ENCODE data around the gene PRKAB1. TPM values are rescaled to one million over a fixed set of nuclear protein-coding genes. Genes with fewer than 3 reads are reported as not detected.
A peak's percentile ranks its signal among the peaks of the same experiment; 100 is the strongest.

Gene PRKAB1
- total RNA-seq, 1 experiment from 2014 or later: 37.3 TPM

GRCh38 chr12:119693511-119693910 lies 25.6 kb downstream of the PRKAB1 start:
- Histone ChIP-seq H3K36me3 (ENCODE audit: control insufficient read depth, insufficient read depth, low read length) (no peaks in the 10 kb centered on the region), H3K9me3 (no peaks in the 10 kb centered on the region), H3K4me1 (no peaks in the 10 kb centered on the region), H3K4me3 (ENCODE audit: low read depth, low read length) (no peak overlapping the region), H3K27me3 (replicated peaks; ENCODE audit: control insufficient read depth, insufficient read depth, low read length) (no peaks in the 10 kb centered on the region)
- CTCF ChIA-PET: no interaction called here
- no peak for TF ChIP-seq CTCF (IDR thresholded peaks at IDR 0.05; ENCODE audit: insufficient read depth in 1 of 2, low read depth in 1 of 2, low read length in 1 of 2, severe bottlenecking in 1 of 2, unreplicated experiment in 1 of 2)
- Mint-ChIP-seq H3K9me3 (ENCODE audit: unreplicated experiment) (no peaks in the 10 kb centered on the region), H3K4me3 (ENCODE audit: unreplicated experiment) (no peak overlapping the region), H3K36me3 (ENCODE audit: insufficient read depth, unreplicated experiment) (peaks cover 17% of the 10 kb centered on the region), H3K27me3 (ENCODE audit: insufficient read depth, unreplicated experiment) (no peaks in the 10 kb centered on the region), H3K27ac (ENCODE audit: unreplicated experiment) (no peak overlapping the region), H3K4me1 (ENCODE audit: low read depth, unreplicated experiment) (peaks cover 10% of the 10 kb centered on the region)
- POLR2A ChIA-PET: no interaction called here
- intact Hi-C loops (cut with micrococcal nuclease; ENCODE audit: unreplicated experiment): loop anchor here (10.0 kb wide), 1 partner anchor 91 kb away; no protein-coding TSS in a partner anchor
- BruUV-seq (replicated peaks): no TSS peak
- no peak for DNase-seq

- intact Hi-C loops (cut with micrococcal nuclease; ENCODE audit: unreplicated experiment): loop anchor here (10.0 kb wide), 1 partner anchor 91 kb away; no protein-coding TSS in a partner anchor
These were observed 26.2 kb downstream of the PRKAB1 start for GRCh38 chr12:119694111-119694510.

GRCh38 chr12:119695034-119695433 lies 27.1 kb downstream of the PRKAB1 start:
- no peak overlapping the region for H3K27ac Mint-ChIP-seq (ENCODE audit: unreplicated experiment)
- POLR2A ChIA-PET: no interaction called here
- Histone ChIP-seq H3K4me1 (no peaks in the 10 kb centered on the region), H3K4me3 (ENCODE audit: low read depth, low read length) (no peak overlapping the region), H3K36me3 (ENCODE audit: control insufficient read depth, insufficient read depth, low read length) (no peaks in the 10 kb centered on the region), H3K9me3 (no peaks in the 10 kb centered on the region), H3K27me3 (replicated peaks; ENCODE audit: control insufficient read depth, insufficient read depth, low read length) (no peaks in the 10 kb centered on the region)
- H3K4me3 Mint-ChIP-seq (ENCODE audit: unreplicated experiment): no peak overlapping the region
- H3K4me1 Mint-ChIP-seq (ENCODE audit: low read depth, unreplicated experiment): peaks cover 10% of the 10 kb centered on the region
- intact Hi-C loops (cut with micrococcal nuclease; ENCODE audit: unreplicated experiment): loop anchor here (10.0 kb wide), 1 partner anchor 90 kb away; no protein-coding TSS in a partner anchor
- peaks cover 20% of the 10 kb centered on the region for H3K36me3 Mint-ChIP-seq (ENCODE audit: insufficient read depth, unreplicated experiment)
- H3K9me3 Mint-ChIP-seq (ENCODE audit: unreplicated experiment): no peaks in the 10 kb centered on the region
- CTCF ChIA-PET: interaction anchor here (0.6 to 1.1 kb wide), 5 partner anchors 9 to 392 kb away, joined by 3 to 6 read pairs (median 3); no protein-coding TSS in a partner anchor
- TF ChIP-seq CTCF (IDR thresholded peaks at IDR 0.05; ENCODE audit: insufficient read depth in 1 of 2, low read depth in 1 of 2, low read length in 1 of 2, severe bottlenecking in 1 of 2, unreplicated experiment in 1 of 2): peak; percentile 42 to 73
- peak in 1 of 2 experiments; percentile 13 for DNase-seq
- BruUV-seq (replicated peaks): no TSS peak
- no peaks in the 10 kb centered on the region for H3K27me3 Mint-ChIP-seq (ENCODE audit: insufficient read depth, unreplicated experiment)

More at GRCh38 chr12:119694111-119694510, 26.2 kb downstream of the PRKAB1 start:
- H3K27ac Mint-ChIP-seq (ENCODE audit: unreplicated experiment): no peak overlapping the region
- Histone ChIP-seq H3K9me3 (no peaks in the 10 kb centered on the region), H3K4me1 (no peaks in the 10 kb centered on the region), H3K4me3 (ENCODE audit: low read depth, low read length) (no peak overlapping the region), H3K36me3 (ENCODE audit: control insufficient read depth, insufficient read depth, low read length) (no peaks in the 10 kb centered on the region), H3K27me3 (replicated peaks; ENCODE audit: control insufficient read depth, insufficient read depth, low read length) (no peaks in the 10 kb centered on the region)
- no TSS peak for BruUV-seq (replicated peaks)
- H3K36me3 Mint-ChIP-seq (ENCODE audit: insufficient read depth, unreplicated experiment): peaks cover 17% of the 10 kb centered on the region
- TF ChIP-seq CTCF (IDR thresholded peaks at IDR 0.05; ENCODE audit: insufficient read depth in 1 of 2, low read depth in 1 of 2, low read length in 1 of 2, severe bottlenecking in 1 of 2, unreplicated experiment in 1 of 2): no peak
- ChIA-PET CTCF (no interaction called here), POLR2A (no interaction called here)
- H3K9me3 Mint-ChIP-seq (ENCODE audit: unreplicated experiment): no peaks in the 10 kb centered on the region
- peaks cover 10% of the 10 kb centered on the region for H3K4me1 Mint-ChIP-seq (ENCODE audit: low read depth, unreplicated experiment)
- DNase-seq: no peak
- no peak overlapping the region for H3K4me3 Mint-ChIP-seq (ENCODE audit: unreplicated experiment)
- H3K27me3 Mint-ChIP-seq (ENCODE audit: insufficient read depth, unreplicated experiment): no peaks in the 10 kb centered on the region
